ENCODE measurements around the gene A1CF.

Gene A1CF

GRCh38 chr10:50823789-50824188 lies 61.6 kb downstream of the A1CF start:
- no peaks in the 10 kb centered on the region for H3K79me2 ChIP-seq (ENCODE audit: insufficient read depth, low read depth)
- H2AFZ ChIP-seq (ENCODE audit: low read depth): no peak overlapping the region
- H3K4me3 ChIP-seq (IDR thresholded peaks at IDR 0.05; ENCODE audit: insufficient read depth, low read depth, low read length): no peak overlapping the region
- H3K4me1 ChIP-seq (ENCODE audit: low read depth, poor library complexity, severe bottlenecking): no peaks in the 10 kb centered on the region
- H3K9ac ChIP-seq: no peak overlapping the region
- no peak overlapping the region for H3K27ac ChIP-seq
- H3K4me2 ChIP-seq: no peak overlapping the region
- no peaks in the 10 kb centered on the region for H4K20me1 ChIP-seq (ENCODE audit: insufficient read depth)
- TF ChIP-seq CTCF (conservative IDR thresholded peaks at IDR 0.05; ENCODE audit: low read depth, low read length): no peak
- no peaks in the 10 kb centered on the region for H3K27me3 ChIP-seq (ENCODE audit: insufficient read depth, low read depth)
- H3K36me3 ChIP-seq (ENCODE audit: insufficient read depth): no peaks in the 10 kb centered on the region

GRCh38 chr10:50809596-50809995 lies 75.8 kb downstream of the A1CF start:
- Histone ChIP-seq H3K9ac (no peak overlapping the region), H3K4me1 (ENCODE audit: low read depth, poor library complexity, severe bottlenecking) (peaks cover 24% of the 10 kb centered on the region), H3K4me2 (no peak overlapping the region), H3K27me3 (ENCODE audit: insufficient read depth, low read depth) (no peaks in the 10 kb centered on the region), H2AFZ (ENCODE audit: low read depth) (no peak overlapping the region), H3K79me2 (ENCODE audit: insufficient read depth, low read depth) (no peaks in the 10 kb centered on the region), H3K4me3 (IDR thresholded peaks at IDR 0.05; ENCODE audit: insufficient read depth, low read depth, low read length) (no peak overlapping the region), H3K36me3 (ENCODE audit: insufficient read depth) (no peaks in the 10 kb centered on the region), H4K20me1 (ENCODE audit: insufficient read depth) (no peaks in the 10 kb centered on the region), H3K27ac (no peak overlapping the region)
- no peak for TF ChIP-seq CTCF (conservative IDR thresholded peaks at IDR 0.05; ENCODE audit: low read depth, low read length)

DNA sequence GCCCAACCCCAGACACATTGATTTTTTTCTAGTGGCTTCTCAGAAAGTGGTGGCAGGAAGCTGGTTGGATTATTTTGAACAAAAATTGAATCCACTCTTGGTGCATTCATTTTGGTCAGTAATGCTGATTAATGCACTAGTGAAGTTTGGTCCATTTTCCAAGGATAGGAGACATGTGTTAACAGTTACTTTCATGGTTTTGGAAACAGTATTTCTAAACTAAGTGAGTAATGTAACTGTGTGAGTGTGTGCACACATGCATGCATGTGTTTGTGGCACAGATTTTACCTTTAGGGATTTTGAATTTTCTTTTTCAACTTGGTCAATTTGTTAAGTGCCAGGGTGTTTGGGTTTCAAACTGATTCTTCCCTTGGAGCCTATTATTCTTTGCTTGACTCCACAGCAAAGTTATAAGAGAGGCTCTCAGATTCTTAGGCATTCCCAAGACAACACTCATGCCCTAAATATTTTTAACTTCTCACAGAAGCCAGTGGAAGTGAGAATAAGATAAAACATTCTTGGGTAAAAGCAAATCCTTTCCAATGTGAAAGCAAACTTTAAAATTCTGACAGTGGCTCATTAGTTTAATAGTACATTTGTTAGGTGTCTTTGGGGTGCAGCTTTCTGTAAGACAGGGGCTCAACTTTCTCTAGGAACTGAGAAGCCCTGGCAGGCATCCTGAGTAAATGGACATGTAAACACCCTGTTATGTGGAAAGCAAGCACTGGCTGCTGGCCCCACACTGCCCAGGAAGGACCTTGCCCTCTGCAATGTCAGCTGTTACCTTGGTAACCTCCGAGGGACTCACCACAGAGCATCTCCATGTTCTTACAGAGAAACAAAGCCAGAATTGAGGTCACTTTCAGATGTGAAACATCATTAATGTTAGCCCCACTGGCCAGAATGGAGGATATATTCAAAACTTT lies 77.3 kb downstream of the A1CF start:
- H2AFZ ChIP-seq (ENCODE audit: low read depth): peak overlapping the region; percentile 21; the same call in 1 of the 2 replicates
- H3K9ac ChIP-seq: 0 out of 2 replicates have a peak overlapping the region, but pooled peaks have one; percentile 17
- H3K79me2 ChIP-seq (ENCODE audit: insufficient read depth, low read depth): no peaks in the 10 kb centered on the region
- TF ChIP-seq CTCF (conservative IDR thresholded peaks at IDR 0.05; ENCODE audit: low read depth, low read length): no peak
- no peaks in the 10 kb centered on the region for H3K27me3 ChIP-seq (ENCODE audit: insufficient read depth, low read depth)
- H3K4me2 ChIP-seq: peak overlapping the region; percentile 49
- no peak overlapping the region for H3K4me3 ChIP-seq (IDR thresholded peaks at IDR 0.05; ENCODE audit: insufficient read depth, low read depth, low read length)
- peak overlapping the region; percentile 43 for H3K27ac ChIP-seq
- H4K20me1 ChIP-seq (ENCODE audit: insufficient read depth): no peaks in the 10 kb centered on the region
- peaks cover 24% of the 10 kb centered on the region for H3K4me1 ChIP-seq (ENCODE audit: low read depth, poor library complexity, severe bottlenecking)
- H3K36me3 ChIP-seq (ENCODE audit: insufficient read depth): no peaks in the 10 kb centered on the region

- no peak overlapping the region for H3K4me2 ChIP-seq
- H3K27ac ChIP-seq: no peak overlapping the region
- no peaks in the 10 kb centered on the region for H3K79me2 ChIP-seq (ENCODE audit: insufficient read depth, low read depth)
- no peak overlapping the region for H3K9ac ChIP-seq
- H3K4me3 ChIP-seq (IDR thresholded peaks at IDR 0.05; ENCODE audit: insufficient read depth, low read depth, low read length): no peak overlapping the region
- no peaks in the 10 kb centered on the region for H4K20me1 ChIP-seq (ENCODE audit: insufficient read depth)
- H3K27me3 ChIP-seq (ENCODE audit: insufficient read depth, low read depth): no peaks in the 10 kb centered on the region
- no peak overlapping the region for H2AFZ ChIP-seq (ENCODE audit: low read depth)
- no peaks in the 10 kb centered on the region for H3K36me3 ChIP-seq (ENCODE audit: insufficient read depth)
- H3K4me1 ChIP-seq (ENCODE audit: low read depth, poor library complexity, severe bottlenecking): peaks cover 24% of the 10 kb centered on the region
- no peak for TF ChIP-seq CTCF (conservative IDR thresholded peaks at IDR 0.05; ENCODE audit: low read depth, low read length)
Observed at GRCh38 chr10:50805981-50806622, 79.3 kb downstream of the A1CF start.
